GM06990 (cell line): Measurements from ENCODE around the gene TEKT5.

ENCODE experiments used
- DNase-seq: peaks from one replicate; pipeline ENCODE4 v3.0.0-alpha.2; 2011; ENCODE audit not compliant: insufficient read length; ENCODE audit errors: extremely low read depth
- H3K27me3 ChIP-seq: replicated peaks from 2 replicates; pipeline ENCODE4 v1.6.0; 2011; ENCODE audit warnings: low read length; ENCODE audit not compliant: control insufficient read depth, insufficient read depth
- H3K36me3 ChIP-seq: 2 replicates; pipeline ENCODE4 v1.5.1; 2011; ENCODE audit warnings: low read length; ENCODE audit not compliant: control insufficient read depth, insufficient read depth
- H3K4me3 ChIP-seq: replicated peaks from 2 replicates; pipeline ENCODE4 v1.5.1; 2011; ENCODE audit warnings: low read depth, mild to moderate bottlenecking, control low read depth, low read length
- TF ChIP-seq, protein P1 (sequence below): IDR thresholded peaks from 2 replicates; pipeline ENCODE4 v1.5.1; 2011; ENCODE audit warnings: low read length, control low read depth, mild to moderate bottlenecking, inconsistent platforms; ENCODE audit not compliant: insufficient read depth, poor library complexity, severe bottlenecking

Gene TEKT5

DNA sequence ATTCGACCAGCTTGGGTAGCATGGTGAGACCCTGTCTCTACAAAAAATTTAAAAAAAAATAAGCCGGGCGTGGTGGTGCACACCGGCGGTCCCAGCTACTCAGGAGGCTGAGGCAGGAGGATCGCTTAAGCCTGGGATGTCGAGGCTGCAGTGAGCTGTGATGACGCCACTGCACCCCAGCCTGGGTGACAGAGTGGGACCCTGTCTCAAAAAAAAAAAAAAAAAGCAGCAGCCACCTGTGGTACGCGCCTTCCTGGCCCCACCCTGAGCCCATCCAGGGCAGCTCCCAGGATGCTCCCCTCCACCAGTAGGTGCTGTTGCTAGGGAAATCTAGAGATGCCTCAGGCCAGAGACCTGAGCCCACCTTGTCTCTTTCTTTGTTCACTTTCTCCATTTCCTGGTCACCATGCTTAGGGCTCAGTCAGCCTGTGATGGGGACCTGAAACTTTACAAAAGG, 47.4 kb downstream of the TEKT5 start:
- no peak for DNase-seq
- Histone ChIP-seq H3K4me3 (no peak overlapping the region), H3K27me3 (no peaks in the 10 kb centered on the region), H3K36me3 (no peaks in the 10 kb centered on the region)
- TF ChIP-seq, protein P1, sequence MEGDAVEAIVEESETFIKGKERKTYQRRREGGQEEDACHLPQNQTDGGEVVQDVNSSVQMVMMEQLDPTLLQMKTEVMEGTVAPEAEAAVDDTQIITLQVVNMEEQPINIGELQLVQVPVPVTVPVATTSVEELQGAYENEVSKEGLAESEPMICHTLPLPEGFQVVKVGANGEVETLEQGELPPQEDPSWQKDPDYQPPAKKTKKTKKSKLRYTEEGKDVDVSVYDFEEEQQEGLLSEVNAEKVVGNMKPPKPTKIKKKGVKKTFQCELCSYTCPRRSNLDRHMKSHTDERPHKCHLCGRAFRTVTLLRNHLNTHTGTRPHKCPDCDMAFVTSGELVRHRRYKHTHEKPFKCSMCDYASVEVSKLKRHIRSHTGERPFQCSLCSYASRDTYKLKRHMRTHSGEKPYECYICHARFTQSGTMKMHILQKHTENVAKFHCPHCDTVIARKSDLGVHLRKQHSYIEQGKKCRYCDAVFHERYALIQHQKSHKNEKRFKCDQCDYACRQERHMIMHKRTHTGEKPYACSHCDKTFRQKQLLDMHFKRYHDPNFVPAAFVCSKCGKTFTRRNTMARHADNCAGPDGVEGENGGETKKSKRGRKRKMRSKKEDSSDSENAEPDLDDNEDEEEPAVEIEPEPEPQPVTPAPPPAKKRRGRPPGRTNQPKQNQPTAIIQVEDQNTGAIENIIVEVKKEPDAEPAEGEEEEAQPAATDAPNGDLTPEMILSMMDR, result no peak

DNA sequence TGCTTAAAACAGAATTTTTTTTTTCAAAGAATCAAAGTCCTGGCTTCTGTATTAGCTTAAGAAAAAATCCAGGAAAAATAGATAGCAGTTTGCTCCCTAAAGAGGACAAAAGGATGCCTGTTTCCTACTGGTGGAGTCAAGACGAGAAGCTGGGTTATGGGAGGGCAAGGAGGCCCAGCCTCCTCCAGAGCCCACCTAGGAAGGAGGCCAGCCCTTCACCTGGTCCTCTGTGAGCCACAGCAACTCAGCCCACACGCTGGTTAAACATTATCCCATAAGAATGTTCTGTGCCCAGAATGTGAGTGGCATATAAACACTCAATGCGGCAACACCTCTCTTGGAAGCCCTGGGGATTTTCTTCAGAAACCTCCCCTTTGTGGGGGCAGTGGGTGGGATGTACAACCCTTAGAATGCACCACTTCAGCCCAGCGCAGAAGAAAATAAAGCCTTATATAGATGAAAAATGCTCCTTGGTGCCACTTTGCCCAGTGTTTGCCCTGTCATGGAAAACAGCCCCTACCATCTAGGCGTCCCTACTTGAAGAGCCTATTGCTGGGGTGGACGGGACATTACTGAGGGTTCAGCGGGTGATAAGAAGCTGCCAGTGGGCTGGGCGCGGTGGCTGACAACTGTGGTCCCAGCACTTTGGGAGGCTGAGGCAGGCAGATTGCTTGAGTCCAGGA, 48.0 kb downstream of the TEKT5 start:
- DNase-seq, result no peak
- TF ChIP-seq, protein P1, result no peak
- no peaks in the 10 kb centered on the region for H3K27me3 ChIP-seq
- no peak overlapping the region for H3K4me3 ChIP-seq
- no peaks in the 10 kb centered on the region for H3K36me3 ChIP-seq

DNA sequence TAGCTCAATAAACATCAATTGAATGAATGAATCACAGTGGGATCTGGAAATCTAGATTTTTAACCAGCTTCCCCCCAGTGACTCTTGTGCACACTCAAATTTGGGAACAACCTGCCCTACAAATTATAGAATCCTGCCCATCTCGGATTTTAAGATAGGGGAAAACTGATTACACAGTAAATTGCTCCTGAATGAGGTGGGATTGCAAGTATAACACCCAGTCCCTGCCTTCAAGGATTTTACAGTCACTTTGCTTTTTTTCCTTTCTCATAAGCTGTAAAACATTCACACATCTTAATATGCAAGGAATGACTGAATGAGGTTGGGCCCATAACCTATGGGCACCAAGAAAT, 48.5 kb downstream of the TEKT5 start:
- Histone ChIP-seq H3K36me3 (no peaks in the 10 kb centered on the region), H3K4me3 (no peak overlapping the region), H3K27me3 (no peaks in the 10 kb centered on the region)
- DNase-seq, result no peak
- TF ChIP-seq, protein P1, result no peak

DNA sequence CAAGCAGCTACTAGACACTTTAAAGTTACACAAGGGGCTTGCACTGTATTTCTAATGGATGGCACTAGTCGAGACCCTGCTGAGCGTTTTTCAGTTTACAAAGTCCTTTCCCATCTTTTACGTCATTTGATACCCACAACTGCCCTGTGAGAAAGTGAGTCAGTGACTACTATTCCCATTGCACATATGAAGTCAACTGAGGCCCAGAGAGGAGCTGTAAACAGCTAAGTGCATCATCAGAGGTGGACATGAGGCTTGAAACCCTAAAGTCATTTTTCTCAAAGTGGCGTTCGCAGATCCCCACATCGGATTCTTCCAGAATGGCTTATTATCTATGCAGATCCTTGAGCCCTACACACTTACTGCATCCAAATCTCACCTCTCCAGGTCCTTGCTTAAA, 50.6 kb downstream of the TEKT5 start:
- no peak overlapping the region for H3K4me3 ChIP-seq
- no peaks in the 10 kb centered on the region for H3K36me3 ChIP-seq
- TF ChIP-seq, protein P1, result no peak
- DNase-seq, result no peak
- no peaks in the 10 kb centered on the region for H3K27me3 ChIP-seq

DNA sequence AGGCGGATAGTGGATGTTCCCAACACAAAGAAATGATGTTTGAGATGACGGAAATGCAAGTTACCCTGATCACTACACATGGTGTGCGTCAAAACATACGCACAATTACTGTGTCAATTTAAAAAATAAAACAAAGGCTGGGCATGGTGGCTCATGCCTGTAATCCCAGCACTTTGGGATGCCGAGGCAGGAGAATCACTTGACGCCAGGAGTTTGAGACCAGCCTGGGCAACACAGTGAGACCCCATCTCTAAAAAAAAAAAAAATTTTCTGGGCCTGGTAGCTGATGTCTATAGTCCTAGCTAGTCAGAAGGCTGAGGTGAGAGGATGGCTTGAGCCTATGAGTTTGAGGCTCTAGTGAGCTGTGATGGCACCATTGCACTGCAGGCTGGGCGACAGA, 51.8 kb downstream of the TEKT5 start:
- Histone ChIP-seq H3K36me3 (no peaks in the 10 kb centered on the region), H3K4me3 (no peak overlapping the region), H3K27me3 (no peaks in the 10 kb centered on the region; the same call in 1 of the 2 replicates)
- DNase-seq, result no peak
- TF ChIP-seq, protein P1, result no peak
